ENCODE results near the gene IQCN.

Gene IQCN

DNA sequence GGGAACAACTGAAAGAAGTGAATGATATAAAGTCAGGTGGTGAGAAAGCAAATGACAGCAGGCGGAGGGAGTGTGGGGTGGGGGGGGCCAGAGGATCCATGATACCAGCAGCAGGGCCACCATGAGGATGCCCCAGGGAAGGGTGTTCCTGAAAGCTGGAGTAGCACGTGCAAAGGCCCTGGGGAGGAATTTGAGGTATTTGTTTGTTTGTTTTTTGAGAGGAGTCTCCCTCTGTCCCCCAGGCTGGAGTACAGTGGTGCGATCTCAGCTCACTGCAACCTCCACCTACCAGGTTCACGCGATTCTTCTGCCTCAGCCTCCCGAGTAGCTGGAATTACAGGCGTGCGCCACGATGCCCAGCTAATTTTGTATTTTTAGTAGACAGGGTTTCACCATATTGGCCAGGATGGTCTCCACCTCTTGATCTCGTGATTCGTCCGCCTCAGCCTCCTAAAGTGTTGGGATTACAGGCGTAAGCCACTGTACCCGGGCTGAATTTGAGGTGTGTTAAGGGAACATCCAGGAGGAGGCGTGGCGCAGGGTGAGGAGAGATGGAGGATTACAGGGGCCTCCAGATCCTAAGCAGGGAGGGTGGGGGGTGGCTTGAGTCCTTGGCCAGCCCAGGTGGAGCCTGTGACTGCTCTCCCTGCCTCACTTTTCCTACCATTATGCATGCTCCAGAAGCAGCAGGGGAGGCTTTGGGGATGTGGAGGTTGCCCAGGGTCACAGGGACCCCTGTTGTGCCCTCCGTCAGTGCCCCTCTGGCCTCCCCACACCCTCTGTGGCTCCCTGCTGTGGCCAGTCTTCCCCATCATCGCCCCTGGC is 19.6 kb upstream of the IQCN start:
- peak overlapping the region; percentile 88 for H3K27ac ChIP-seq
- TF ChIP-seq, protein P1, sequence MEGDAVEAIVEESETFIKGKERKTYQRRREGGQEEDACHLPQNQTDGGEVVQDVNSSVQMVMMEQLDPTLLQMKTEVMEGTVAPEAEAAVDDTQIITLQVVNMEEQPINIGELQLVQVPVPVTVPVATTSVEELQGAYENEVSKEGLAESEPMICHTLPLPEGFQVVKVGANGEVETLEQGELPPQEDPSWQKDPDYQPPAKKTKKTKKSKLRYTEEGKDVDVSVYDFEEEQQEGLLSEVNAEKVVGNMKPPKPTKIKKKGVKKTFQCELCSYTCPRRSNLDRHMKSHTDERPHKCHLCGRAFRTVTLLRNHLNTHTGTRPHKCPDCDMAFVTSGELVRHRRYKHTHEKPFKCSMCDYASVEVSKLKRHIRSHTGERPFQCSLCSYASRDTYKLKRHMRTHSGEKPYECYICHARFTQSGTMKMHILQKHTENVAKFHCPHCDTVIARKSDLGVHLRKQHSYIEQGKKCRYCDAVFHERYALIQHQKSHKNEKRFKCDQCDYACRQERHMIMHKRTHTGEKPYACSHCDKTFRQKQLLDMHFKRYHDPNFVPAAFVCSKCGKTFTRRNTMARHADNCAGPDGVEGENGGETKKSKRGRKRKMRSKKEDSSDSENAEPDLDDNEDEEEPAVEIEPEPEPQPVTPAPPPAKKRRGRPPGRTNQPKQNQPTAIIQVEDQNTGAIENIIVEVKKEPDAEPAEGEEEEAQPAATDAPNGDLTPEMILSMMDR (conservative IDR thresholded peaks at IDR 0.05): no peak
- no peak for TF ChIP-seq ZFX (IDR thresholded peaks at IDR 0.05)

DNA sequence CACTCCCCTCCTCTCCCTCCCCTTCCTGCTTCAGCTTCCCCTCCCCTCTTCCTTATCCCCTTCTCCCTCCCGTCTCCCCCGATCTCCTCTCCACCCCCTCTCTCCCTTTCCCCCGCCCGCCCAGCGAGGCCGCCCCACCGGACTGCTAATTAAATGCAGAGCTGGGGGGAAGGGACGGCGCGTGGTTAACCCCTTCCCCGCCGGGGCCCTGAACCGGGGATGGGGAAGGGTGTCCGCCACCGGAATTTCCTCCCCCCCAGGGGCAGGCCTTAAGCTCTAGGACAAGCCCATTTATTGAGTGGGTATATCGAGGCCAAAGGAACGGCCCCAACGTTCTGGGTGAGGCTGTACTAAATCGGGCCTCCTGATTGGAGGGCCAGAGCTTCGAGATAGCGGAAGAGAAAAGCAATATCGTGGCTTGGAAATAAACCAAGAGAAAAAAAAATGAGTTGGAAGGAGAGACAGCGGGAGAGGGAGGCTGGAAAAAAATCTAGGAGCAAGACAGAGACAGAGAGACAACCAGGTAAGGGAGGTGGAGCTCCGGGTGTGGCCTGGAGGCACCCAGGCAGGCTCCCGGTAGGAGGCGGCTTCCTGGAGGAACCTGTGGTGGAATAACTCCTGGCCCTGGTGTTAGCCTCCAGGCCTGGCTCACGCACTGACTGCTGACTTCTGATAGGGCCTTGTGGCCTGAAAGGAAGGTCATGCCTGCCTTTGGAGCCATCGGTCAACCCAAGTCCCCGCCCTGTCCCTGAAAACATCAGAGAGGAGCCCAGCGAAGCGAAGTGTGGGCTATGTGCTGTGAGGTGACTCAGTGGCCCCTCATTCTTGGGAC is 18.8 kb upstream of the IQCN start:
- peak overlapping the region; percentile 88 for H3K27ac ChIP-seq

DNA sequence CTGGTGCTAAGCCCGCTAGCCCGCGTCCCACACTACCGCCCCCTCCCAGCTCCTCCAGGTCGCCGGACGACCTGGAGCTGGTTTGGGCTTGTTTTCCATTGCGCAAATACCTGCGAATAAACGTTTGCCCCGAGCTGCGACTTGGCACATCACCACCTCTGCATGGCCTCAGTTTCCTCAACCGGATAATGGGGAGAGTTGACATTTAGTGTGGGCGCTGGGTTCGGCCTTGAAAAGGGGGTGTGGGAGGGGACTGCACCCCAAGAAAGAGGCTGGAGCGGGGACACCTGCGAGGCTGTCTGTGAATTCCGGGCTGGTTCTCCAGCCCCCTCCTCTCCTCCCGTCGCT is 18.2 kb upstream of the IQCN start:
- H3K27ac ChIP-seq: peak overlapping the region; percentile 88
- no peak for TF ChIP-seq ZFX (IDR thresholded peaks at IDR 0.05)
- TF ChIP-seq, protein P1 (conservative IDR thresholded peaks at IDR 0.05): no peak

More for the DNA sequence above, 18.8 kb upstream of the IQCN start:
- no peak for TF ChIP-seq ZFX (IDR thresholded peaks at IDR 0.05)
- TF ChIP-seq, protein P1 (conservative IDR thresholded peaks at IDR 0.05): no peak

DNA sequence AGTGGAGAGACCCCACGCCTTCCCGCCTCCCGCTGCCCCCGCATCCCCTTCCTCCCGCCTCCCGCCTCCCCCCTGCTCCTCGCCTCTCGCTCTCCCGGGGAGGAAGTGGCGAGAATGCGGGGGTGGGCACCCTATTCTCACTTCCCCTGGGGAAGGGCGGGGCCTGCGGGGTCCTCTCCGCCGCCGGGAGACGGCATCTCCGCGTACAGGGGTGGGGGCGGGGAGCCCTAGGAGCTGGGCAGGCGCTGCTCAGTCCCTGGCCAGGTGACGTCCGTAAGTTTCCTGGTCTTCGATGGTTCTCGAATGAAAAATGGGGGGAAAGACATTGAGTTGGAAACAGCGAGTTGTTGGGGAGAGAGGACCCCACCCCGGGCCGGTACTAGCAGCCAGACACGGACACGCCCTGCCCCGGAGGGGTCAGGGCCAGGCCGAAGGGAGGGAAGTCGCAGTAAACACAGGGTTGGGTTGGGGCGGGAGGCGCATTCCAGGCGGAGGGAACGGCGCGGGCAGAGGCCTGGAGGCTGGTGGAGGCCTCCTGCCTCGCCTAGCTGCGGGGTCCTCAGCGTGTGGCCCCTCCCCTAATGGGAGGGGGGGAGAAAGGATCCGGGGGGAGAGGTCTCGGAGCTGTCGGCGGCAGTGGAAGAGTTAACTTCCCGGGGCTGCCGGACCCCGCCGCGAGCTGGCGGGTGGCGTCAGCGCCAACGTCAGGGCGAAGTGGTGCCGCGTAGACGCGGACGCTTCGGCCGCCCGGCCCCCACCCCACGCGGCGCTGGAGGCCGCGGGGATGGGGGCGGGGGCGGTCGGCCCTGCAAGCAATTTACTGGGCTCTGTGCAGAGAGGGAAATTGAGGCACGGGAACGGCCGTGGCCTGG is 17.6 kb upstream of the IQCN start:
- TF ChIP-seq ZFX (IDR thresholded peaks at IDR 0.05): peak; percentile 73; the same call in 1 of the 2 replicates
- TF ChIP-seq, protein P1 (conservative IDR thresholded peaks at IDR 0.05): no peak
- H3K27ac ChIP-seq: peak overlapping the region; percentile 88

DNA sequence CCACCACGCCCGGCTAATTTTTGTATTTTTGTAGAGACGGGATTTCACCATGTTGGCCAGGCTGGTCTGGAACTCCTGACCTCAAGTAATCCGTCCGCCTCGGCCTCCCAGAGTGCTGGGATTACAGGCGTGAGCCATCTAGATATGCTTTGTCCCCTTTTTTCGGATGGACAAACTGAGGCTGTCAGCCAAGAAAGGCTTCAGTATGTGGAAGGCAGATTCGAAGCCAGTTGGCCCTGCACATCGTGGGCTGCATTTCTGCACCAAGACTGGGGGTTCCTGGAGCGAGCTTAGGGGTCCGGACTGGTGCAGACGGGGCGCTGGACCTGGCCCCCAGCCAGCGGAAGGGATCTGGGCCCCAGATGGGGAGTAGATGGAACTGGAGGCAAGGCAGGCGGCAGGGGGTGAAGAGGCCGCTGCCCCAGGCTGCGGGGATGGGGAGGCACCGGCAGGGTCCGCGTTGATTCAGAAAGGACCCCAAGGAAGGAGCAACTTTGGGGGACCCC is 16.8 kb upstream of the IQCN start:
- peak overlapping the region; percentile 88; the same call in 1 of the 2 replicates for H3K27ac ChIP-seq
- TF ChIP-seq, protein P1 (conservative IDR thresholded peaks at IDR 0.05): no peak
- no peak for TF ChIP-seq ZFX (IDR thresholded peaks at IDR 0.05)

DNA sequence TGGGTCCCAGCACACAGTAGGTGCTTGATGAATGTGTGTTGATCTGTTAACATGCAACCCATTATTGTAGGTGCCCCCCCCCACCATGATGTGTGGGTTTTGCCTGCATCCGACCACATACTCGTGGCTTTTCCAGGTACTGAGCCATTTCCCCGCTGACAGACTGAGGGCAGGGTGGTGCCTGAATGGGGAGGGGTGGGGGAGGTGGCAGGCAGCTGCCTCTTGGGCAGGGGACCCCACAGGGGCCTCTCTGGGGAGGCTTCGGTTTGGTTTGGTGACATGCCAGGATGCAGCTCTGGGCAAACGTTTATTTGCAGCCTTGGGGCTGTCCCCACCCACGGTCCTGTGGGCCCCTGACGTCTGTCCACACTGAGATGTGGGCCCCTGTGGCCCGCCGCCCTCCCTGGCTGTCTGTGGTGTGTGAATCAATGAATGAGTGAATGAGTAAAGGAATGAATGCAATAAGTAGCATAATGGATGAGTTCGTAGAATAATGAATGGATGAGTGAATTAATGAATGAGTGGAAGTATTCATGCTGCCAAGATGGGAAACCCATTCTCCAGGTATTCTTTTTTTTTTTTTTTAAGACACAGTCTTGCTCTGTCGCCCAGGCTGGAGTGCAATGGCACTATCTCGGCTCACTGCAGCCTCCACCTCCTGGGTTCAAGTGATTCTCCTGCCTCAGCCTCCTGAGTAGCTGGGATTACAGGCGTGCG is 16.2 kb upstream of the IQCN start:
- TF ChIP-seq, protein P1 (conservative IDR thresholded peaks at IDR 0.05): no peak
- TF ChIP-seq ZFX (IDR thresholded peaks at IDR 0.05): no peak
- no peak overlapping the region for H3K27ac ChIP-seq

All from C4-2B (cell line).